ENCODE measurements around the gene DHFR.

GRCh38 chr5:80703747-80704146 is 49.0 kb upstream of the DHFR start:
- TF ChIP-seq, protein P1, sequence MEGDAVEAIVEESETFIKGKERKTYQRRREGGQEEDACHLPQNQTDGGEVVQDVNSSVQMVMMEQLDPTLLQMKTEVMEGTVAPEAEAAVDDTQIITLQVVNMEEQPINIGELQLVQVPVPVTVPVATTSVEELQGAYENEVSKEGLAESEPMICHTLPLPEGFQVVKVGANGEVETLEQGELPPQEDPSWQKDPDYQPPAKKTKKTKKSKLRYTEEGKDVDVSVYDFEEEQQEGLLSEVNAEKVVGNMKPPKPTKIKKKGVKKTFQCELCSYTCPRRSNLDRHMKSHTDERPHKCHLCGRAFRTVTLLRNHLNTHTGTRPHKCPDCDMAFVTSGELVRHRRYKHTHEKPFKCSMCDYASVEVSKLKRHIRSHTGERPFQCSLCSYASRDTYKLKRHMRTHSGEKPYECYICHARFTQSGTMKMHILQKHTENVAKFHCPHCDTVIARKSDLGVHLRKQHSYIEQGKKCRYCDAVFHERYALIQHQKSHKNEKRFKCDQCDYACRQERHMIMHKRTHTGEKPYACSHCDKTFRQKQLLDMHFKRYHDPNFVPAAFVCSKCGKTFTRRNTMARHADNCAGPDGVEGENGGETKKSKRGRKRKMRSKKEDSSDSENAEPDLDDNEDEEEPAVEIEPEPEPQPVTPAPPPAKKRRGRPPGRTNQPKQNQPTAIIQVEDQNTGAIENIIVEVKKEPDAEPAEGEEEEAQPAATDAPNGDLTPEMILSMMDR (IDR thresholded peaks at IDR 0.05; ENCODE audit: insufficient read depth, low read depth, low read length): no peak
- TF ChIP-seq EZH2 (IDR thresholded peaks at IDR 0.05; ENCODE audit: insufficient read depth, low read length): no peak

All from astrocyte (in vitro differentiated cells and primary cell).